ENCODE data around the gene TUBB1.

Gene TUBB1

DNA sequence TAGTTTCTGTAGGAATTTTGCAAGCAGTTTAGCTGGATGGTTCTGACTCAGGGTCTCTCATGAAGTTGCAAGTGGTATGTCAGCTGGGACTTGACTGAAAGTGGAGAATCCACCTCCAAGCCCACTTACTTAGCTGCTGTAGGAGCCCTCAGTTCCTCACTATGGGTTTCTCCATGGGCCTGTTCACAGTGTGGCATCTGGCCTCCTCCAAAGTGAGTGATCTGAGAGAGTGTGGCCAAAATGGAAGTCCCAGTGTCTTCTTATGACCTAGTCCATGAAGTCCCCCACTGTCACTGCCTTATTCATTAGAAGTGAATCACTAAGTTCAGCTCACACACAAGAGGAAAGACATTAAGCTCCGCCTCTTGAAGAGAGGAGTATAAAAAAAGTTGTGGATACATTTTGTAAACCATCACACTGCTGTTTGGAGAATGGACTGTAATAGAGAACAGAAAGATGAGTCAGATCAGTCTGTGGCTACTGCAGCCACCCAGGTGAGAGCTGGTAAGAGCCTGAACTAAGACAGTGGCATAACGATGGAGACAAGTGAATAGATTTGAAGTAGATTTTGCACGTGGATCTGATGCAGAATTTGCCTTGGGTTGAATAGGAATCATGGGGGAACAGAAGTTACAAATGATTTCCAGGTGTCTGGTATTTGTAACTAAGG is 43.0 kb upstream of the TUBB1 start:
- no peaks in the 10 kb centered on the region for H4K20me1 ChIP-seq (ENCODE audit: insufficient read depth, low read length)
- peaks cover 10% of the 10 kb centered on the region for H3K4me1 ChIP-seq (ENCODE audit: insufficient read depth, low read length)
- H3K9me3 ChIP-seq (ENCODE audit: insufficient read depth, low read length, severe bottlenecking), result peaks cover 8% of the 10 kb centered on the region
- no peak overlapping the region for H2AFZ ChIP-seq (ENCODE audit: low read depth, low read length)
- peaks cover under 1% of the 10 kb centered on the region for H3K79me2 ChIP-seq (ENCODE audit: insufficient read depth, low read length)
- H3K27me3 ChIP-seq (ENCODE audit: insufficient read depth, low read length, poor library complexity), result peaks cover 8% of the 10 kb centered on the region
- ATAC-seq (ENCODE audit: insufficient read depth, low read depth) (no peak), DNase-seq (no peak)
- no peak overlapping the region for H3K4me3 ChIP-seq (ENCODE audit: low read depth in 1 of 2, low read length in 2 of 2)
- TF ChIP-seq EZH2 (IDR thresholded peaks at IDR 0.05; ENCODE audit: borderline replicate concordance, low read depth, low read length, severe bottlenecking), result no peak
- TF ChIP-seq CTCF (IDR thresholded peaks at IDR 0.05; ENCODE audit: borderline replicate concordance, extremely low read depth, low read length, poor library complexity, severe bottlenecking), result no peak
- no peaks in the 10 kb centered on the region for H3K36me3 ChIP-seq (ENCODE audit: insufficient read depth, low read length)
- no peak overlapping the region for H3K27ac ChIP-seq (ENCODE audit: low read length)
- no peak overlapping the region for H3K4me2 ChIP-seq (ENCODE audit: insufficient read depth, low read length)
- no peak overlapping the region for H3K9ac ChIP-seq (ENCODE audit: low read depth, low read length)

DNA sequence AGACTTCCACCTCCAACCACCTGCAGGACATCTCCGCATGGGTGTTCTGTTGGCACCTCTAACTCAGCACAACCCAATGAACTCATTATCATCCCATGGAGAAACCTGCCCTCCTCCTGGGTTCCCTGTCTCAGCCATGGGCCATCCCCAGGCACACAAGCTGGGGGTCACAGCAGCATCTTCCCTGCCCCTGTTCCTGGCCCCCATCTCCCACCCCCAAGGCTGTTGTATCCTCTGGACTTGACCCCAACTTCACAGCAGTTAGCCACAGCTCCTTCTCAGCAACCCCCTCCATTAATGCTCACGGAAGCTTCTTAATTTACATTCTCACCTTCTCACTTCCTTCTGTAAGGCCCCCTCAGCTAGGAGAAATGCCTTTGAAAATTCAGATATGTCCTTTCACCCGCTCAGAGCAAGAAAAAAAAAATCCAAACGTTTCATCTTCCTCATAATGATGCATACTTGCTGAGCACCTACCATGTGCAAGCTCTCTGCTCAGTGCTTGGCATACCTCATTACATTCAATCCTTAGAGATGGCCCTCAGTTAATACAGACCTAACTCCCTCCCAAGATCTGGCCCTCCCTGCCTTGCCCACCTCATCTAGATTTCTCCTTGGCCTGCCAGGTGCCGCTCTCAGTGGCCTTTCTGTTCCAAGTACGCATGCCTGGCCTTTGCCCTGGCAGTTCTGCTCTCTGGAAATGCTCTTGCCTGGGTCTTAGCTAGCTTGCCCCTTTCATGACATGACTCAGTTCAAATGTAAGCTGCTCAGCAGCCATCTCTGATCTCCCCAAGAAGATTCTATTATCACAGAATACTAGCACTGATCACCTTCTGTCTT is 40.7 kb upstream of the TUBB1 start:
- no peak for ATAC-seq (ENCODE audit: insufficient read depth, low read depth)
- peaks cover 6% of the 10 kb centered on the region for H4K20me1 ChIP-seq (ENCODE audit: insufficient read depth, low read length)
- no peak for TF ChIP-seq CTCF (IDR thresholded peaks at IDR 0.05; ENCODE audit: borderline replicate concordance, extremely low read depth, low read length, poor library complexity, severe bottlenecking)
- no peak for TF ChIP-seq EZH2 (IDR thresholded peaks at IDR 0.05; ENCODE audit: borderline replicate concordance, low read depth, low read length, severe bottlenecking)
- H2AFZ ChIP-seq (ENCODE audit: low read depth, low read length), result no peak overlapping the region
- no peak overlapping the region for H3K9ac ChIP-seq (ENCODE audit: low read depth, low read length)
- H3K36me3 ChIP-seq (ENCODE audit: insufficient read depth, low read length), result peaks cover 5% of the 10 kb centered on the region; the same call in 1 of the 2 replicates
- no peak overlapping the region for H3K27ac ChIP-seq (ENCODE audit: low read length)
- no peak overlapping the region for H3K4me2 ChIP-seq (ENCODE audit: insufficient read depth, low read length)
- peaks cover 4% of the 10 kb centered on the region for H3K27me3 ChIP-seq (ENCODE audit: insufficient read depth, low read length, poor library complexity)
- no peak overlapping the region for H3K4me3 ChIP-seq (ENCODE audit: low read depth in 1 of 2, low read length in 2 of 2)
- peaks cover 8% of the 10 kb centered on the region for H3K9me3 ChIP-seq (ENCODE audit: insufficient read depth, low read length, severe bottlenecking)
- DNase-seq, result no peak
- H3K79me2 ChIP-seq (ENCODE audit: insufficient read depth, low read length), result peaks cover 24% of the 10 kb centered on the region
- peaks cover 26% of the 10 kb centered on the region for H3K4me1 ChIP-seq (ENCODE audit: insufficient read depth, low read length)

DNA sequence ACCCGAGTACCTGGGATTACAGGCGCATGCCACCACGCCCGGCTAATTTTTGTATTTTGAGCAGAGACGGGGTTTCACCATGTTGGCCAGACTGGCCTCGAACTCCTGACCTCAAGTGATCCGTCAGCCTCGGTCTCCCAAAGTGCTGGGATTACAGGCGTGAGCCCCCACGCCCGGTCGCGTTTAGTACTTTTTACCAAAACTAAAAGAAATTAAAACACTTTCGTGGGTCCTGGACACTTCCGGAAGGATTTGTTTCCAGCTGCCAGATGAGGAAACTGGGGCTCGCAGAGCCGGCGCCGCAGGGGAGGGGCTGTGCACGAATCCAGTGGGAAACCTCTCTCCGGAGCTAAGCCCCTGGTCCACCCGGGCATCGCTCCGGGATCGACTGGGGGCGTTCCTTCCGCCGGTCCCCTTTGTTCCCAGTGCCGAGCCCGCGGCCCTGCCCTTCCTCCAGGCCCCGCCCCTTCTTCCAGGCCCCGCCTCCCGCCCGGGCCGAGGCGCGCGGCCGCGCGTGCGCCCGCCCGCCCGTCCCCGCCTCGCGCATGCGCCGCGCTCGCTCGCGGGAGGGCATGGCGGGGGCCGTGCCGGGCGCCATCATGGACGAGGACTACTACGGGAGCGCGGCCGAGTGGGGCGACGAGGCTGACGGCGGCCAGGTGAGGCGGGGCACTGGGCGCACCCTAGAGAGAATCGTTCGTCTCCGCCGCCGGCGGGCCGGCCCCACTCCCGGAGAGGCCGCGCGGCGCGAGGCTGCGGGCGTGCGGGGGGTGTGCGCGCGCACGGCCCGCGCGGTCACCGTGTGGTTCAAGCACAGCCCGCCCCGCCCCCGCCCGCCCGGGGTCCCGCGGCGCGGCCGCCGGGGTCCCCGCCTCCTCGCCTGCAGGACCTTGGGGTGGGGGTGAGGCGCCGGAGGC is 38.3 kb upstream of the TUBB1 start, which contains the start of gene NELFCD:
Gene NELFCD, plus strand, starts transcription at position 546 of the 917 bp plus-strand sequence. Its CDS starts 54 bp downstream, at position 600.
- H3K4me3 ChIP-seq (ENCODE audit: low read depth in 1 of 2, low read length in 2 of 2), result peak within 1 kb of the TSS; percentile 93 to 98
- peaks cover 5% of the 10 kb centered on the region for H3K9me3 ChIP-seq (ENCODE audit: insufficient read depth, low read length, severe bottlenecking)
- H3K36me3 ChIP-seq (ENCODE audit: insufficient read depth, low read length), result peaks cover 19% of the 10 kb centered on the region
- peaks cover 35% of the 10 kb centered on the region for H3K4me1 ChIP-seq (ENCODE audit: insufficient read depth, low read length)
- peaks cover 4% of the 10 kb centered on the region for H3K27me3 ChIP-seq (ENCODE audit: insufficient read depth, low read length, poor library complexity)
- DNase-seq, result peak; percentile 93
- H3K79me2 ChIP-seq (ENCODE audit: insufficient read depth, low read length), result peaks cover 48% of the 10 kb centered on the region
- H3K27ac ChIP-seq (ENCODE audit: low read length), result peak within 1 kb of the TSS; percentile 81
- peak within 1 kb of the TSS; percentile 98 for H2AFZ ChIP-seq (ENCODE audit: low read depth, low read length)
- peak; percentile 83 for ATAC-seq (ENCODE audit: insufficient read depth, low read depth)
- peak within 1 kb of the TSS; percentile 77 for H3K4me2 ChIP-seq (ENCODE audit: insufficient read depth, low read length)
- H4K20me1 ChIP-seq (ENCODE audit: insufficient read depth, low read length), result peaks cover 28% of the 10 kb centered on the region
- H3K9ac ChIP-seq (ENCODE audit: low read depth, low read length), result peak within 1 kb of the TSS; percentile 79
- no peak for TF ChIP-seq CTCF (IDR thresholded peaks at IDR 0.05; ENCODE audit: borderline replicate concordance, extremely low read depth, low read length, poor library complexity, severe bottlenecking)
- no peak for TF ChIP-seq EZH2 (IDR thresholded peaks at IDR 0.05; ENCODE audit: borderline replicate concordance, low read depth, low read length, severe bottlenecking)

Measured in DND-41 (cell line).